Measurements from ENCODE around the gene TPD52L1.
A peak's percentile ranks its signal among the peaks of the same experiment; 100 is the strongest.

The TPD52L1 gene

DNA sequence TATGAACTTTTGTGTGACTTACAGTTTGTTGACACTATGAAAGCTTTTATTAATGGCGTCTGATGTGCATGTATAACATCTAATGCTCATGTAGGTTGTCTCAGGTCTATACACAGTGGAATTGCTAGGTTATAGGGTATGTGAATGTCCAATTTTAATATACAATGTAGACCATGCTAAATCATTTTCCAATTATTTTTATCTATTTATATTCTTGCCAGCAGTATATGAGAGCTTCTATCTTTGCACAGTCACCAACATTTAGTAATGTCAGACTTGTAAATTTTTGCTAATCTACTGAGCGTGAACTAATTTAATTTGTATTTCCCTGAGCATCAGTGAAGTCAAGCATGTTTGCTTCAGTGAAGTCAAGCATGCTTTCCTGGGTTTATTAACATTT, 64.4 kb downstream of the TPD52L1 start:
- no peak overlapping the region for H3K4me3 ChIP-seq (replicated peaks; ENCODE audit: low read depth, low read length)
- TF ChIP-seq, protein P1, sequence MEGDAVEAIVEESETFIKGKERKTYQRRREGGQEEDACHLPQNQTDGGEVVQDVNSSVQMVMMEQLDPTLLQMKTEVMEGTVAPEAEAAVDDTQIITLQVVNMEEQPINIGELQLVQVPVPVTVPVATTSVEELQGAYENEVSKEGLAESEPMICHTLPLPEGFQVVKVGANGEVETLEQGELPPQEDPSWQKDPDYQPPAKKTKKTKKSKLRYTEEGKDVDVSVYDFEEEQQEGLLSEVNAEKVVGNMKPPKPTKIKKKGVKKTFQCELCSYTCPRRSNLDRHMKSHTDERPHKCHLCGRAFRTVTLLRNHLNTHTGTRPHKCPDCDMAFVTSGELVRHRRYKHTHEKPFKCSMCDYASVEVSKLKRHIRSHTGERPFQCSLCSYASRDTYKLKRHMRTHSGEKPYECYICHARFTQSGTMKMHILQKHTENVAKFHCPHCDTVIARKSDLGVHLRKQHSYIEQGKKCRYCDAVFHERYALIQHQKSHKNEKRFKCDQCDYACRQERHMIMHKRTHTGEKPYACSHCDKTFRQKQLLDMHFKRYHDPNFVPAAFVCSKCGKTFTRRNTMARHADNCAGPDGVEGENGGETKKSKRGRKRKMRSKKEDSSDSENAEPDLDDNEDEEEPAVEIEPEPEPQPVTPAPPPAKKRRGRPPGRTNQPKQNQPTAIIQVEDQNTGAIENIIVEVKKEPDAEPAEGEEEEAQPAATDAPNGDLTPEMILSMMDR (IDR thresholded peaks at IDR 0.05; ENCODE audit: low read length, missing control alignments): no peak
- no peak for DNase-seq (ENCODE audit: low read depth)

GRCh38 chr6:125219361-125219895, 65.9 kb downstream of the TPD52L1 start:
- DNase-seq (ENCODE audit: low read depth): no peak
- TF ChIP-seq, protein P1 (IDR thresholded peaks at IDR 0.05; ENCODE audit: low read length, missing control alignments): no peak
- no peak overlapping the region for H3K4me3 ChIP-seq (replicated peaks; ENCODE audit: low read depth, low read length)

DNA sequence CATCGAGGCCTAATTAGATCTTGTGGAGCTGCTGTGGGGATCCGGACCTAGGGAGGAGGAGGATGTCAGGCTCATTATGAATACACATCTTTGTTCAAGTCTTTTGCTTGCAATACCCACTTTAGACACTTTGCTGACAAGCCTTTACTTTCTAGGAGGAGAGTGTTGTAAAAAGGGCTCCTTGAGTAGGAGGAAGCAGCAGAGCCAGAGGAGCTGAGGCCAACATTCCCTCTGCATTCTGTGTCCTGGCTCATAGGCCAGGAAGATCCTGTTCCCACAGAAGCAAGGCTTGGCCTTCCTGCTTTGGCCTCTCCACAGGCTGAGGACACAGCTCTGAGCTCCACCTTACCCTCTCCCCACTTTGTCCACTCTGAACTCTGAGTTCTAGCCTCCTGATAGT, 67.1 kb downstream of the TPD52L1 start:
- peak; percentile 33 for DNase-seq (ENCODE audit: low read depth)
- TF ChIP-seq, protein P1 (IDR thresholded peaks at IDR 0.05; ENCODE audit: low read length, missing control alignments): no peak
- H3K4me3 ChIP-seq (replicated peaks; ENCODE audit: low read depth, low read length): no peak overlapping the region

DNA sequence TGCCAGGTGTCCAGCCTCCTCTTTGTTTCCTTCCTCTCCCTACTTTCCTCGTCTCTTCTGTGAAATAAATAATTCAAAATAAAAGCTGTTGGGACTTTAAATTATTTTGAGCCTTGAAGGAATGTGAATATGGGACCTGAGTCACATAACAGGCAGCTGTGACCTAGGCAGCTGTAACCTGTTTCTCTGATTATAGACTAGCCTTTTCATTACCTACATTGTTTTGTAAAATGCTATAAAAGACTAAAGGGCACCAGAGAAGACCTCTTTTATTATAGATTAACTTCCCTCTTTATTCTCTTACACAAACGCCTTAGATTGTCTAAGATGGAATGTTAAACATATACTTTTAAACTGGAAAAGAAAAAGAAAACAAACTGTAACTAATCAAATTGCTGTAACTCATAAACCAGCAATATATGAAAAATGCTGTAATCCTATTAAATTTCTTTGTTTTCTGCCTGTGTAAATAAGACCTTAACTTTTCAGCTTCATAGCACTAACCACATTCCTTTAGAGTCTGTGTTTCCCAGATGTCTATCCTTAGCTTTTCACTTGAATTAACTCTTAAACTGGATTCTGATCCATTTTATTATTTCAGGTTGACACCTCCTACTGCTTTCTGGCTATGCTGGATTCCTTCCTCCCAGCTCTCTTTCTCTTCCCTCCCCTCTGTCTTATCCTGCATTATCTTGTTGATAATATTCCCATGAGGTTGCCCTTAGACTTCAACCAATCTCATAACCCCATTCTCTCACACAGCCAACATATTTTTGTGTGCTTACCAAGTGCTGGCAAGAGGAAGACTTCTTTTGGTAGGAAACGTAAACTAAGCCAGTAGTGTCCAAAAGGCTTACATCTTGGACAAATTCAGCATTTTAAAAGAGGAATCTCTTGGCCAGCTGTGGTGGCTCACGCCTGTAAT, 69.2 kb downstream of the TPD52L1 start:
- TF ChIP-seq, protein P1 (IDR thresholded peaks at IDR 0.05; ENCODE audit: low read length, missing control alignments): no peak
- no peak for DNase-seq (ENCODE audit: low read depth)
- no peak overlapping the region for H3K4me3 ChIP-seq (replicated peaks; ENCODE audit: low read depth, low read length)

GRCh38 chr6:125224231-125224861, 70.8 kb downstream of the TPD52L1 start:
- no peak overlapping the region for H3K4me3 ChIP-seq (replicated peaks; ENCODE audit: low read depth, low read length)
- DNase-seq (ENCODE audit: low read depth): no peak
- TF ChIP-seq, protein P1 (IDR thresholded peaks at IDR 0.05; ENCODE audit: low read length, missing control alignments): no peak

DNA sequence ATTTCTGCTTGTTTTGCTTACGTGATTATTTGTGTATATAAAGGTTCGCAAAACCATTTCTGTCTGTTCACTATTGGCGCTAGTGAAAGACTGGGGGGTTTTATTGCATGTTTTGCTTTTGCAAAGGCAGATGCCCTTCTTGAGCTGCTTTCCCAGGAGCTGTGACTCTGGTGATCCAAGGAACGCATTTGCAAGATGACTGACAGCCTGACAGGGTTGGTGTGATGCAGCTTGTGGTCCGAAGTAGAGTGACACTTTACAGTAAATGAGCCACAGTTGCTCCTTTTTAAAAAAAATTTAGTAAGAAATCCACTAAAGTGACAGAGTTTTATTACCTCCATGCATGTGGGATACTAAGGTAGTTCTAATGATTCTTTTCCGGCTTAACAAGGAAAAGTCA, 73.7 kb downstream of the TPD52L1 start:
- H3K4me3 ChIP-seq (replicated peaks; ENCODE audit: low read depth, low read length): no peak overlapping the region
- TF ChIP-seq, protein P1 (IDR thresholded peaks at IDR 0.05; ENCODE audit: low read length, missing control alignments): no peak
- DNase-seq (ENCODE audit: low read depth): no peak
